T-helper 1 cell treated with Interleukin-12 subunit alpha and Interleukin-12 subunit beta and Interleukin-4 antibody, amounts not matched to agents 30 ng/mL and 1 ng/mL, for 36 hours (primary cell): ENCODE measurements around the gene IL13RA1. TPM values are rescaled to one million over a fixed set of nuclear protein-coding genes. Genes with fewer than 3 reads are reported as not detected.
"Not testable (repeated sequence)": the region's sequence is repeated elsewhere in the genome, so short reads cannot be mapped to it uniquely, and the experiment has no call there.

Source experiments
- intact Hi-C: fragments of 100-400 bp; cut with micrococcal nuclease; formaldehyde crosslinking; loops from one replicate; pipeline ENCODE4 v1.15.1; 2024
- total RNA-seq: library from RNA; stranded (reverse); gene quantifications from 2 replicates; pipeline ENCODE4 v1.2.3, GENCODE V29; 2022

The IL13RA1 gene
- total RNA-seq = 0.32 and 0.68 TPM in 2 replicates

DNA sequence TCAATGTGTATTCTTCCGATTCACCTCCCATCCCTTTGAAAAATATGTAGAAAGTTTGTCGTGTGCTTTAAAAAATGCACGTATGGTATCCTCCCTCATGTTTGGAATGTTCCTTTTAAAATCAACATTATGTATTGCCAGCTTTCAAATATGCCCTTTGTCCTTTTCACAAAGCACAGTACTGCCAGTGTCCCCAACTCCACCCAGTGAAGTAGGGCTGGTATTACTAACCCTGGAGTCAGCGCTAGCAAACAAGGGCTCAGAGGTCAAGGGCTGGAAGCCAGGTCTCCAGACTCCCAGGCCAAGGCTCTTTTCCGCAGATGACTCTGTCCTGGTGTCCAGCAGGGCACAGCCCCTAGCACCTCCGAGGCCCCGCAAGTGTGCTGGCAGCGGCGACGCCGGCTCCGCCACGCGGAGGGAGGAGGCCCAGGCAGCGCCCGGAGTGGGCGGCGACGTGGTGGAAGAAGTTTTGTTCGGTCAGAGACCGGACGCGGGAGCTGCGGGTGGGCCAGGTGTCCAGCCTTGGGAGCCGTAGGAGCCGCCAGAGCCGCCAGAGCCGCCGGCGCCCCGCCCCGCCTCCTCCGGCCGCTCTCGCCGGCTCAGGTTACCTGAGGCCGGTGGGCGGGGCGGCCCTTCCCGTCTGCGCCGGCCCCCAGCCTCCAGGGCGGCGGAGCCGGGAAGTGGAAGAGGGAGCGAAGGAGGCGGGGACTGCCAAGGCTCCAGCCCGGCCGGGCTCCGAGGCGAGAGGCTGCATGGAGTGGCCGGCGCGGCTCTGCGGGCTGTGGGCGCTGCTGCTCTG is at the start of gene IL13RA1:
Gene IL13RA1 (plus strand): TSS at position 720 of the 799 bp plus-strand sequence. CDS start 33 bp downstream, at position 753.
- intact Hi-C loops = no loop called here

DNA sequence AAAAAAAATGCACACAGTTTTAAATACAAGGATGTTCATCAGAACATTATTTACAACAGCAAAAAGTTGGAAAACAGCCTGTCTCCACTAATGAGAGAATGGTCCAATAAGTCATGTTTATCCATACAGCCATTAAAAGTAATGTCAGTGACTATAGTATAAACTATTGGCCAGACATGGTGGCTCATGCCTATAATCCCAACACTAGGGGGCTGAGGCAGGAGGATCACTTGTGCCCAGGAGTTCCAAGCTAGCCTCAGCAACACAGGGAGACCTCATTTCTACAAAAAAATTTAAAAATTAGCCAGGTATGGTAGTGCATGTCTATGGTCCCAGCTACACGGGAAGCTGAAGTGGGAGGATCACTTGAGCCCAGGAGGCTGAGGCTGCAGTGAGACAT is 48.1 kb upstream of the IL13RA1 start:
- intact Hi-C loops = no loop called here

DNA sequence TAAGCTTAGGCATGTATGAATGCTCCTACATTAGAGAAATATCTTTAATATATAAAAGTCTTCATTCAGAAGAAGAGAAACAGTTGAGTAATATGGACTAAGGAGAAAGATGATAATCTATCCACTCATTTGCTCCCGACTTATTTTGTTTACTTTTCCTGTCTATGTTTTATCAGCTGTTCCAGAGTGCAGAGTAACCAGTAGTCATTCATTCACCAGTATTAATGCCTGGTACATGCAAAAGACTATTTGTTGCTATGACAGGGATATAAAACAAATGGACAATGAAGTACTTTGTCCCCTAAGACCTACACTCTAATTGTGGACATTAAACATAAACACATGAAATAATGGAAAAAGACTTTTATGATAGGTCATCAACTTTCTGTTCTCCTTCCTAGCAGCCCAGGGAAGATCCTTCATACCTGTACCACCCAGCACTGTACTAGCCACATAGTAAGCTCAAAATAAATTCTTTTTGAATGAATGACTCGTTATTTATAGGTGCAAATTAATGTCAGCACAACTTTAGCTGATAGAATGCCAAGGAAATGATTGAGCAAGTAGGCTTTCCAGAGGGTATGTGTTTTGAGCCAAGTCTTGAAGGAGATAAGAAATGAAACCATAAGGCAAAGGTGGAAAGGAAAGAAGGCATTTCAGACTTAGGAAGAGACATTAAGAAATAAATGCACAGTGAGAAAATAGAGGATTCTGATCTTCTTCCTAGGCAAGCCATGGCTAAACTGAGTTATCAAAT is 45.0 kb upstream of the IL13RA1 start:
- intact Hi-C loops = no loop called here

DNA sequence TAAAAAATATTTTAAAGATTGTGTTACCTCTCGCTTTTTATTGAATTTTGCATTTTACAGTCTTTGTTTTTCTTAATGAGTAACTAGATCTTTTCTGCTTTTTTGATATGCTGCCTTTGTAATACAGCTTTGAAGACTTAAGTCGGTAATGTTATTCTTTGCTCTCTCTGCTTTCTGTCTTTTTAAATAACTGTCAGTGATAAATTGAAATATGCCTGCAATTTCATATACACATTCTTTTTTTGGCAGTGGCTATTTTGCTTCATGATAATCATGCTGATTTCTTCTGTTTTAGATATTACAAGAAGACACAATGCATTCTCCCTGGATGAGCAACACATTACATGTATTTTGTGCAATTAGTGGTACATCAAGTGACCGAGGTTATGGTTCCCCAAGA is 42.0 kb upstream of the IL13RA1 start:
- intact Hi-C loops = no loop called here

DNA sequence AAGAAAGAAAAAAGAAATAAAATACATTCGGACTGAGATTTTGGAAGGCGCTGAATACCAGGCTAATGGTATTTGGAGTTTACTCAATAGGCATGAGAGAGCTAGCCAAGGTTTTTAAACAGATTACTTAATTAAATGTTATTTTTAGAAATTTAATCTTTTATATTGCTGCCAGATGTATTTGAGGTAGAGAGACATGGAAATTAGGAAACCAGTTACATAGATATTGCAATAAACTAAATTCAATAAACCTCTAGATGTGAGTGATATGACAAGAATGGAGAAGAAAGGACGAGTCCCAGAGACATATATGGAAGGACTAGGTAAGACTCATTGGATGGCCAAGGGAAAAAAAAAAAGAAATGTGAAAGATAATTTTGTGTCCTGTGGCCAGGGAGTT is 38.5 kb upstream of the IL13RA1 start:
- intact Hi-C loops = no loop called here

DNA sequence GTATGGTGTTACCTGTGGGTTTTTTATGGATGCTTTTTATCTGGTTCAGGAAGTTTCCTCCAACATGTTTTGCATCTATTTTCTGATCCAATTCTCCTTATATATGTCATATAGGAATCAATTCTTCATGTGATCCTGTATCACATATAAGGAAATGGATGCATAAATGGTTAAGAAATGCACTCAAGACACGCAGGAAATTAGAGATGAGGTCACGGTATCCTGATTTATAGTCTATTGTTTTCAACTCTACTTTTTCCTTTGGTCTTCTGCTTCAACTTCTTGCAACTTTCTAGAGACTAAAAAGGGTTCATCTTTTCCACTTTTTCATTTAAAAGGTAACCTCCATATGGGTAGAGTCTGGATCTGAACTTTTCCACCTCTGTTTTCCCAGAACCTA is 33.6 kb upstream of the IL13RA1 start:
- intact Hi-C loops = no loop called here

DNA sequence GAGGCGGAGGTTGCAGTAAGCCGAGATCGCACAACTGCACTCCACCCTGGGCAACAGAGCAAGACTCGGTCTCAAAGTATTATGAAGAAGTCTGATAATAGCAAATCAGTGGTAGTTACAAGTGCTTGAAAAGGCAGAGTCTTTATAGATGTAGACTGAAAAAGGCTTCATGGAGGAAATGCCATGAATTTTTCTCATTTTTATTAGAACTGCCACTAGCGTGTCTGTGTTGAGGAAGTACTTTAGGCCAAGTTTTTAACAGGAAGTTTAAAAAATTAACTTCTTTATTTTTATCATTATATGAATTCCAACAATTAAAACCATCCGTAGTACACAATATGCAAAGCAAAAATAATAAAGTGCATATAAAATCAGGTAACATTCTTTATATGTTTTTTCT is 32.8 kb upstream of the IL13RA1 start:
- intact Hi-C loops = no loop called here

DNA sequence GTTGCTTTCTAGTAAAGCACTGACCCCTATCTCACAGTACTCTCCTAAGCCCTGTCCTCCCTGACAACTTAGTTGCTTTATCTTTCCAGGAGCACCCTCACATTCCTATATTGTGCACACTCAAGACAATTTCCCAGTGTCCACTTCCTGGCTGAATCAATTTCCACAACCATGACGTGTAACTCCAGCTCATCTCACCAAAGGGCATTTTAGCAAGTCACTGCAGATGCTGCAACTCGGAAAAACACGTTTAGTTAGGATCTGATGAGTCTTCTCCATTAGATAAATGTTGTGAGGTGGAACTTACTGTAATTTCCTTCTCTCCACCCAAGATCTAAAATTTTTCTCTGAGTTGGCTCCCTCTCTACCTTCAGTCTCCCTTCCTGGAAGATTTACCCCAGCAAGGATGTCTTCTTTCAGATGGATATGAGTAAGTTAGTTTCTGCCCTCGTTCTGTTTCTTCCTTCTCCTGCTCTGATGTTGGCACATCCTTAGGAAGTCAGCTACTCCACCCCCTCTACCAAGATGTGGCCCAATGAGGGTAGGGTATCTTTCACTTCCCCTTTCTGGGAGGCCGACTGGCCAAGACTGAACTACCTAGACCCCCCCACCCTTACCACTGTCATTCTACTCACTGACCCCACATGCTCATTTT is 28.8 kb upstream of the IL13RA1 start:
- intact Hi-C loops = no loop called here

DNA sequence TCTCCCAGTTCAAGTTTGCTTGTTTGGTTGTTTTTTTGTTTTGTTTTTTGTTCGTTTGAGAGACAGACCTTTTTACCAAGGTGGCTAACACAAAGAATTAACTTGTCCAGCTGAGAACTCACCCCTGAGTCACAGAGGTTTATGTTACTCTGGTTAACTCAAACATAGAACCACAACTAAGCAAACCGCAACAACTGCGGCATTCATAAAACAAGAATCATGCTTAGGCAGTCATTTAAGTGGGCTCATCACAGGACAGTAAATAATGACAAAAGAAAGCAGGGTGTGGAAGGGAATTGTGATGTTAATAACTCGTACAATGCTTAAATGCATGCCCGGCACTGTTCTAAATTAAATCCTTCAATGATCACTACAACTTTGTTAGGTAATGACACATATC is 24.7 kb upstream of the IL13RA1 start:
- intact Hi-C loops = no loop called here

DNA sequence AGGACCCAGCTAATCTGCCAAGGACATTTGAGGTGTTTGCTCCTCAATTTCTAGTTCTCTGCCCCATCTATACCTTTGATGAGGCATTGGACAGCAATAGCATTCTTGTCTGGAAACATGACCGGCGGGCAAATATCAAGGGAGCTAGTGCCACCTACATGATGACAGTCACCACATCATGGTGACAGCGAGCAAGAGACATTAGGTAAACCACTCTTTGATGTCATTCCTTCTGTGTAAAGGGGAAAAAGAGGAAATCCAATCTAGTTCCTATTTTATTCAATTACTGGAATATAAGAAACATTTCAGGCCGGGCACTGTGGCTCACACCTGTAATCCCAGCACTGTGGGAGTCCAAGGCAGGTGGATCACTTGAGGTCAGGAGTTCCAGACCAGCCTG is 20.7 kb upstream of the IL13RA1 start:
- intact Hi-C loops = no loop called here

DNA sequence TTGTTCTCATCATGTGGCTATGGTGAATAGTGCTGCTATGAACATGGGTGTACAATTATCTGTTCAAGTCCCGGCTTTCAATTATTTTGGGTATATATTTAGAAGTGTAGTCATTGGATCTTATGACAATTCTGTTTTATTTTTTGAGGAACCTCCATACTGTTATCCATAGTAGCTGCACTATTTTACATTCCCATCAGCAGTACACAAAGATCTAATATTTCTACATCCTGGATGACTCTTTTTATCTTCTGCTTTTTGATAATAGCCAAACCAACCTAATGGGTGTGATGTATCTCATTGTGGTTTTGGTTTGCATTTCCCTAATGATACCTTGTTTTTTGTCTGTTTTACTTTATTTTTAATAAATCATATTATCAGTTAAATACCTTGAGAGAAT is 12.9 kb upstream of the IL13RA1 start:
- intact Hi-C loops = no loop called here

DNA sequence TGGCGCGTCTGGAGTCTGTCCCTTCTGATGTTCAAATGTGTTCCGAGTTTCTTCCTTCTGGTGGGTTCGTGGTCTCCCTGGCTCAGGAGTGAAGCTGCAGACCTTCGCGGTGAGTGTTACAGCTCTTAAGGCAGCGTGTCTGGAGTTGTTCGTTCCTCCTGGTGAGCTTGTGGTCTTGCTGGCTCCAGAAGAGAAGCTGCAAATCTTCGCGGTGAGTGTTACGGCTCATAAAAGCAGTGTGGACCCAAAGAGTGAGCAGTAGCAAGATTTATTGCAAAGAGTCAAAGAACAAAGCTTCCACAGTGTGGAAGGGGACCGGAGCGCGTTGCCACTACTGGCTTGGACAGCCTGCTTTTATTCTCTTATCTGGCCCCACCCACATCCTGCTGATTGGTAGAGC is 11.5 kb upstream of the IL13RA1 start:
- intact Hi-C loops = not testable (repeated sequence)

DNA sequence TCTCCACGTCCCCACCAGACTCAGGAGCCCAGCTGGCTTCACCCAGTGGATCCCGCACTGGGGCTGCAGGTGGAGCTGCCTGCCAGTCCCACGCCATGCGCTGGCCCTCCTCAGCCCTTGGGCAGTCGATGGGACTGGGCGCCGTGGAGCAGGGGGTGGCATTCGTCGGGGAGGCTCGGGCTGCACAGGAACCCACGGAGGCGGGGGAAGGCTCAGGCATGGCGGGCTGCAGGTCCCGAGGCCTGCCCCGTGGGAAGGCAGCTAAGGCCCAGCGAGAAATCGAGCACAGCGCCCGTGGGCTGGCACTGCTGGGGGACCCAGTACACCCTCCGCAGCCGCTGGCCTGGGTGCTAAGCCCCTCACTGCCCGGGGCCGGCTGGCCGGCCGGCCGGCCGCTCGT is 10.6 kb upstream of the IL13RA1 start:
- intact Hi-C loops = not testable (repeated sequence)

DNA sequence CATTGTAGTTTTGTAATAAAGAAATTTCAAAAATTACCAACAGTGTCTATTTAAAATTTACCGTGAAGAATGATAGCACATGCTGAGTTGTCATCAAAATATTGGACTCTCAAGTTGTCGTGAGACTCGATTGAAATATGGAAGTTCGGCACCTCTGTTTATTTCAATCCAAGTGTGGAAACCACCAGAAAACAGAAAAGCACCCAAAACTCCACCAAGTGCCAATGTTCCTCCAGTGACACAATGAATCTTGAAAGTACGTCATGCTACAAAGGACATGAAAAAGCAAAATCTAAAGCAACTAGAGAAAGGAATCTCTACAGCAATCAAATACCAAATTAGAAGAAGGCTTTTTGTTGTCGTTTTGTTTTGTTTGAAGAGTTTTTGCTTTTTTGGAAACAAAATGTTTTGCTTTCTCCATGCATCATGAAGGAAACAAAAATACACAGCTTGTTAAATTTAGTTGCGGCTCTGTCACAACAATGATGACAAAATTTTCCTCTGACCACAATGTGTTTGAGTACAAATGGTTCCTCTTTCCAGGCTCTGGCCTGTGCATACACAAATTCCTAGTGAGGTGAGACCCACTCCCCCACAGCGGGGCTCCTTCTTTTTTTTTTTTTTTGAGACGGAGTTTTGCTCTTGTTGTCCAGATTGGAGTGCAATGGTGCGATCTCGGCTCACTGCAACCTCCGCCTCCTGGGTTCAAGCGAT is 9.6 kb upstream of the IL13RA1 start:
- intact Hi-C loops = no loop called here

DNA sequence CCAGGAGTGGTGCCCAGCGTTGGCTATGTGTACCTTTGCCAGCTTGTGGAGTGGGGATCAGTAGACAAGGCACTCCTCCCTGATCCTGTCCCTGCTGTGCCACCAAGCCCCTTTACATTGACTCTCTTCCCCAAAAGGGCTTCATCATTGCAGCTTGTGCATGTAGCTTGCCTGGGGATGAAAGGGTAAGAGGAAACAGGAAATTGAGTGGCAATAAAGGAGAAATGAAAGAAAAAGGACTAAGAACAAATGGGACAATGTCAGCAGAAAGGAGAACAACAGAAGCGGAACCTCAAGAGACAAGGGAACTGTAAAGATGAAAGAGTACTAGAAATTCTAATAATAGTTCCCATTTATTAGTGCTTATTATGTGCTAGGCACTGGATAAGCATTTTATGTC is 8.7 kb upstream of the IL13RA1 start:
- intact Hi-C loops = no loop called here

DNA sequence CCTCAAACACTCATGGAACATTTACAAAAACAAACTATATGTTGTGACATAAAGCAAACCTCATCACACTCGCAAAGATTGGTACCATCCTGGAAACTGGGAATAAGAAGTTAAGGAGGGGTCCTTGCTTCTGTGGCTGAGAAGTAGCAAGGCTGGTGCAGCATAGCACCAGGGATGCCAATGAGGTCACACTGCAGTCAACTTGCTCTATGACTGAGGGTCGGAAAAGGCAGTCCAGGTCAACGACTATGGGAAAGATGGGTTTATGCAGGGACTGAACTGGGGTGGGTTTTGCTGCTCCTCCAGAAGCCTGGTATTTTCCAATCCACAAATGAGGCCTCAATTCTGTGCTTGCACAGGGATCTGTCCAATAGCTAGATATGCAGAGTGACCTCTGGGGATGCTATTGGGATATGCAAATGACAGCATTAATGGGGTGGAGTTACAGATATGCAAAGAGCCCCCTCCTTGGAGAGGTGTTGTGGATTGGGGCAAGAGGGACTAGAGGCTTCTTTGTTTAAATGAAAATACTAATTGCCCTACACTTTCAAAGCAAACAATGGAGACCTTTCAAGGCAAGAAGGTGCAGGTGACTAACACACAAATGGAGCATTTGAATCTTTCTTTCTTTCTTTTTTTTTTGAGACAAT is 7.2 kb upstream of the IL13RA1 start:
- intact Hi-C loops = no loop called here

DNA sequence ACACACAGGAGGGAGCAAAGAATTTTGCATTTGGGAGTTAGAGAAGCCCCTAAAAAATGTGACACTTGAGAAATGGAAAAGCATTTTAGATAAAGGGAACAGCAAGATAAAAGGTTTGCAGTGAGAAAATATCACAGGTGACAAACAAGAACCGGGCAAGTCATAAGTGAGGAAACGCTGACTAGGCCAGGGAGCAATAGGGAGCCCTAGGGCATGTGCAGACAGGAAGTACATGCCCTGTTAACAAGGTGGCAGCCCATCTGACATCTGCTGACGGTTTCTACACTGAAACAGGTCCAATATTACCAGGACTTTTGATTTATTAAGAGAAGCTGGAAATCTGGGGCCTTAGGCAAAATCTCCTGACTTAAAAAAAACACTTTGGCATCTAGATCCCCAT is 4.0 kb upstream of the IL13RA1 start:
- intact Hi-C loops = no loop called here

DNA sequence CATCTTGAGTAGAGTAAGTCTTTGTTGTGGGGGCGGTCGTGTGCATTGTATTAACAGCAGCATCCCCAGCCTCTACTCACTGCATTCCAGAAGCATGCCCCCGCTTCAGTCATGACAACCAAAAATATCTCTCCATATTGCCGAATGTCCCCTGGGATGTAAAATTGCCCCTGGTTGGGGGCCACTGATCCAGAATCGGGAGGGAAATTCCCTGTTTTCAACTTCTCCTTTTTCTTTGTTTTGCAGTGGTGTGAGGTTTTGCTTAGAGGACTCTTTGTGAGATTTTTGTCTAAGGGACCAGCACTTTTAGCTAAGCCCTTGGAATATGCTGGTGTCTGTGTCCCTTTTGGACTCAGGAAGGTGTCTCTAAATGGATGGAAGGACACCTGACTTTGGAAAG is 3.0 kb upstream of the IL13RA1 start:
- intact Hi-C loops = no loop called here

DNA sequence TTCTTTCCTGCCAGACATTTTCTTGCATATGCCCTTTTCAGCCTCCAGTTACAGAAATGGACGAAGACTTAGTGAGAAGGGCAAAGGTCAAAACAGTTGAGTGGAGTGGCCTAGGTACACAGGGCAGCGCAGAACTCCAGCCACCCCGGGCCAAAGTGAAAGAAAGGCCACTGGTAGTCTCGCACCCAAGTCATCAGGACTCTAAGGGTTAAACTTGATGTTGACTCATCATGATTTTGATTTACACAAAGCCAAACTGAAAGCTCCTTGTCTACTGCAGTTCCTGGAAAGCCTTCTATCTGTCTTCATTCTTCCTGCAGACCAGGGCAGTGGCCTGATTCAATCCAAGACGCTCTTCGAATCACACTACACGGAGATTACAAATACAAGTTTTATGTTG is 2.6 kb upstream of the IL13RA1 start:
- intact Hi-C loops = no loop called here

DNA sequence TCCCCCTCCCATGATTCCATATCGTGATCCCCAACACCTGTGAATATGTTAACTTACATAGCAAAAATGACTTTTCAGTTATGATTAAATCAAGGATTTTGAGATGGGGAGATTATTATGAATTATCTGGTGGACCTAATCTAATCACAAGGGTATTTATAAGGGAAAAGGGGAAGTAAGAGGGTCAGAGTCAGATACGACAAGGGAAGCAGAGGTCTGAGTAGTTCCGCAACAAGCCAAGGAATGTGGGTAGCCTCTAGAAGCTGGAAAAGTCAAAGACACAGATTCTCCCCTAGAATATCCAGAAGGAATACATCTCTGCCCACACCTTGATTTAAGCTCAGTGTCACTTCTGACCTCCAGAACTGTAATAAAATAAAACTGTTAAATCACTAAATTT is 1.0 kb upstream of the IL13RA1 start:
- intact Hi-C loops = no loop called here

DNA sequence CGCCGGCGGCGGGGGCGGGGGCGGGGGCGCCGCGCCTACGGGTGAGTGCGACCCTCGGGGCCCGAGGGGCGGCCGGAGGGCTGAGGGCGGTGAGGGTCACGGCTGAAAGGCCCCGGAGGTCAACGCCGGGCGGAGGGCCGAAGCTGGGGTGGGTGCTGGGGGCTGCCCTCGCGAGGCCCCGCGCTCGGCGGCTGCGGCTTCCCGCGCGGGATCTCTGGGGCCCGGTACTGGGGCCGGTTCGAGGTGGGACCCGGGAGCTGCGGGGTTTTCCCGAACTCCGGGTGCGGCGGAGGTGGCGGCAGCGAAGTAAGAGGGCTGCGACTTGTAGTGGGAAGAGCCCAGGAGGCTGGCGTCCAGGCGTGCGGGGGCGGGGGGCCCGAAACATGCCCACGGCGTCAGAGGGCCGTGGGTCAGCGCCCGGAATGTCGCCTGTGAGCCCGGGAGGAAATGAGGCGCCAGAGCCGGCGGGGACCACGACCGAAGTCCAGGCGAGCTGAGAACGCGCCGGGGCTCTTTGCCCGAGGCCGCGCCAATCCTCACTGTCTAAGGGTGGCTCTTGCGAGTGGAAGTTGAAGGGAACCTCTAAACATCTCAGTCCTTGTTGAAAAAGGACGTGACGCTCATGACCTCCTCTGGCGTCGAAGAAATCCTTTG is 407 bp downstream of the IL13RA1 start:
- intact Hi-C loops = no loop called here
